NB4 (cell line): ENCODE measurements around the gene PTCH2.

Experiments
- CTCF ChIP-seq: IDR thresholded peaks from one replicate; pipeline ENCODE4 v1.5.1; 2012; ENCODE audit warnings: low read depth, low read length
- MAX ChIP-seq: IDR thresholded peaks from 2 replicates; pipeline ENCODE4 v1.6.1; 2011; ENCODE audit warnings: low read depth, low read length

- TF ChIP-seq CTCF (no peak), MAX (no peak)
These were observed 55.5 kb downstream of the PTCH2 start for GRCh38 chr1:44787506-44787905.
